ENCODE measurements around the gene CELF1.

The CELF1 gene

GRCh38 chr11:47477753-47478152, 75.2 kb downstream of the CELF1 start:
- no peak for DNase-seq

DNA sequence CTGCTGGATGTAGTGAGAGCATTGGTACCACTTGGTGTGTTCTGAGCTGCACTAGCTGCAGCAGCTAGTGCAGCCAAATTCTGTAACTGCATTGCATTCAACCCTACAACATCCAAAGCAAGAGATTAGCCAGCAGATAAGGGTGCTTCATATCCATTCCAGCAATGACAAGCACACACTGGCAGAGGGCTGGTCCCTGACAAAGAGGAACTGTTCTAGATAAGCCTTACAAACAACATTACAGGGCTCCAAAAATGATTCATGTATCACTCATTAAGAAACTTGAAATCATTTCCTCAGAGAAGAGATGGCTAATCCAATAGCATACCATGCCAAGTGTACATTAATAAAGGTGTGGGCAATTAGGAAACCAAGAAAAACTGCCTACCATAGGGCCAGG, 75.6 kb downstream of the CELF1 start:
- DNase-seq: no peak

DNA sequence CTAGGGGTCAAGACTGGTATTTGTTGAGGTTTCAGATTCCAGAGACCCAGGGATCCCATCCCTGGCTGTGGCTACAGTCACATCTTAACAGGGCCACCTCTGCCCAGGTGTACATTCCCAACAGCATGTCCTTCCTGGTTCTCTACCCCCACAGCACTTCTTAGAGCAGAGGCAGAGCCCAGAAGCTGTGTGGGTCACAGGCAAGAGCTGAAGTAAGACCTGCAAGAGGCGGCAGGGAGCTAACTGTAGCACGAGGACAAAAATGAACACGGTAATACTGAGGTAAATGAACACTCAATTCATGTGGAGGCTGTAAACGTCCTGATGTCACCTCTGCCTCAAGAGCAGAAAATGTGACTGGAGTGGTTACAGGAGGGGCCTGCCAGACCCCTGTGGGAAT, 82.3 kb downstream of the CELF1 start:
- DNase-seq: no peak

- DNase-seq: no peak
These were observed 83.4 kb downstream of the CELF1 start for GRCh38 chr11:47469361-47470179.

DNA sequence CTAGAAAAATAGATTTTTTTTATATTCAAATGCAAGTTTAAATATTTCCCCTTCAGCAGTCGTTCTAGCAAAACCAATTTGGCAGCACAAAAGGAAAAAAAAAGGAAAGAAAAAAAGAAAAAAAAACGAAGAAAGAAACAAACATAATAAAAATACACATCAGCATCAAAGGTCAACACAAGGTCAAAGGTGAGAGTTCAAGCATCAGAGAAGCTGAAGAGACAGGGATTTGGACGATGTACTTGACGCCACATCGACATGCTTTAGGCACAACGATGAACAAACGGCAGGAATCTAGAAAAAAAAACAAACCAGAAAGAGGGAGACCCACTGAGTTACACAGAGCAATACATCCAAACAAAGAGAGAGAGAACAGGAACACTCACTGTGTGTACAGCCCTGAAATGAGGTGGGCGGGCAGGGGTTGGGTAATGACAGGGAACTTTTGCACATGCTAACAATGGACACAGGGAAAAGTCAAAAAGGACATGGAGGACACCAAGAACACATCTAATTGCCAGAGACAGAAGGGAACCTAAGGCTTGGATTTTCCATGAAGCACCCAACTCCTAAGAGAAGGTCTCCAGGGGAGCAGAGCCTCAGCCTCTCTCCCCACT, 84.2 kb downstream of the CELF1 start:
- DNase-seq: no peak

DNA sequence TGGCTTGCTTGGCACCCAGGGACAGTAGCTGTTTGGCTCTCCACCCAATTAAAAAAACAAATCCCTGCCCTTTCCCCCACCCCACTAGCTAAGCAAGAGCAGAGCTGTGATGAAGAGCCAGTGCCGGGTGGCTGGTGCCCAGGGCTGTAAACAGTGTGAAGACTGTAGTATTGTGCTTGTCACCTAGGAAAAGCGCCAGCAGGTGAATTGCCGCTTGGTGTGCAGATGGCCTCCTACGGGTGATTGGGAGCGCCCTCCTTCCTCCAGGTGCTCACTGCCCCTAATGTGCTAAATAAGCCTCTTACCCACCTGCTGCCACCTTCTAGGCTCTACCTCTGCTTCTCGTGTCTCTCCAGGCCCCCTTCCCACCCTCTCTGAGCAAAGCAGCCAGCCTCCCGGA, 85.6 kb downstream of the CELF1 start:
- no peak for DNase-seq

- DNase-seq: no peak
These were observed 86.2 kb downstream of the CELF1 start for GRCh38 chr11:47466701-47467250.

- DNase-seq: no peak
These were observed 86.7 kb downstream of the CELF1 start for GRCh38 chr11:47466201-47466600.

DNA sequence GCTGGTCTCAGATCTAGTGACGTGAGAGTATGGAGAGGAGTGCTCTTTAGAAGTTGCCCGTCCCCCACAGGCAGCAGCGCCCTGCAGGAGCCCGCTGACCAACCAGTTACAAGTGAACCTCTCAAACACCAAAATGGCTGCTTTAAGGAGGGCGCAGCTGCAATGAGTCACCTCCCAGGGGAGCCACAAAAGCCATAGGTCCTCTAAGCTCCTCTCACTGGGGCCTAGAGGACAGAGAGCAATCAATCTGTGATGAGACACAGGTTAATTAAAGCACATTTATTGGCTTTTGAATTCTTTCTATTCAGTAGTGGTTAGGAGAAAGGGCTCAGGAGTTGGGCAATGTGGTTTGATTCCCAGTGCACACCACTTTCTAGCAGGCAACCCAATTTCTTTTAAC, 88.4 kb downstream of the CELF1 start:
- no peak for DNase-seq

DNA sequence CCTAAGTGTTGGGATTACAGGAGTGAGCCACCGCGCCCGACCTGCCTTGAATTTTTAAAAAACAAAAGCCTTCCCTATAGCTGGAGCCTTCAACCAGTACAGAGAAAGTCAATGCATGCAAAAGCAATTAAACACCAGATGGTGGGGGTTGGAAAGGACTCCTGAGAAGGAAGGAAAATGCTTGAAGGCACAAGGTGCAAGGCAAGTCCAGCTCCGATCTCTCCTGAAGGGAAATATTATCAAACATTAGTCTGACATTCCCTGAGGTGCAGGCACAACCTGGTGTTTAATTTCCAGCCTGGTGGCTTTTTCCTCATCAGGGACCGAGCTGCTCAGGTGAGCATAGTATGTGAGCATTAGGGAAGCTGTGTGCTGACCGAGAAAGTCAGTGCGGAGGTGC, 91.1 kb downstream of the CELF1 start:
- no peak for DNase-seq

- DNase-seq: no peak
These were observed 92.2 kb downstream of the CELF1 start for GRCh38 chr11:47460571-47461235.

GRCh38 chr11:47454258-47454671, 98.7 kb downstream of the CELF1 start:
- peak; percentile 84 for DNase-seq

- no peak for DNase-seq
These were observed 99.6 kb downstream of the CELF1 start for GRCh38 chr11:47453365-47453764.

DNA sequence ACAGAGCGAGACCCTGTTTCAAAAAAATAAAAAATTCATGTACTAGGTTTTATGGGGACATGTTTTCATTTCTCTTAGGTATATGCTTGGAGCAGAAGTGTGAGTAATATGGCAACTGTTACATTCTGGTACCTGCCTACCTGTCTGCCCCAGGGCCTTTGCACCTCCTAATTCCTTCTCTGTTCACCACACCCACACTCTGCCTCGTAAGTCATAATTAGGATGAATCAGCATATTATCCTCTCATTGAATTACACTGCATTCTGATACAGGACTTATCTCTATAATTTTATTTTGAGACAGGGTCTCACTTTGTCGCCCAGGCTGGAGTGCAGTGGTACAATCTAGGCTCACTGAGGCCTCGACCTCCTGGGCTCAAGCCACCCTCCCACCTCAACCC, 100.9 kb downstream of the CELF1 start:
- DNase-seq: no peak

DNA sequence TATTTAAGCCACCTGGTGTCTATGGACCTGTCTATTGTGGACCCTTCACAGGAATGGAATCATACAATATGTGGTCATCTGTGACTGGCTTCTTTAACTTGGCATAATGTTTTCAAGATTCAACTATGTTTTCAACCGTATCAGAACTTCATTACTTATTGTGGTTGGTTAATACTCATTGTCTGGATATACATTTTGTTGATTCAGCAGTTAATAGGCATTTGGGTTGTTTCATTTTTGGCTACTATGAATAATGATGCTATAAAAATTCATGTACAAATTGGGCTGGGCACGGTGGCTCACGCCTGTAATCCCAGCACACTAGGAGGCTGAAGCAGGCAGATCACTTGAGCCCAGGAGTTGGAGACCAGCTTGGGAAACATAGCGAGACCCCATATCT, 101.5 kb downstream of the CELF1 start:
- DNase-seq: no peak

- DNase-seq: no peak
These were observed 103.4 kb downstream of the CELF1 start for GRCh38 chr11:47449541-47449940.

- DNase-seq: no peak
These were observed 104.1 kb downstream of the CELF1 start, which contains the start of gene RAPSN for GRCh38 chr11:47448566-47449427. TSS of gene RAPSN (minus strand) at chr11:47449136. CDS start at chr11:47448964, 172 bp downstream.

DNA sequence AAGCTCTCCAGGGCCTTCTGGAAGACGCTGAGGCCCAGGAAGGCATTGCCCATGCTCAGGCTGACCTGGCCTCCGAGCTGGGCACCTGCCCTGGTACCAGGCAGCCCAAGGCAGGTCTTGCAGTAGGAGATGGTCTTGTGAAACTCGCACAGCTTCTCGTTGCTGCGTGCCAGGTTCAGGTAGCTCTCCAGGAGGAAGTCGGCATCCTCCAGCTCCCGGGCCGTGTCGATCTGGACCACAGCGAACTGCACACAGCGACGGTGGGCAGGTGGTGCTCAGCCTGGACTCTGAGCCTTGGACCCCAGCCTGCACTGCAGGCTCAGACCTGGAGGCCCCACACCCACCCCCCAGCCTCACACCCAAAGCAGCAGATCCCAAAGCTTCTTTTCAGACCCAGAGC, 105.0 kb downstream of the CELF1 start:
- no peak for DNase-seq

DNA sequence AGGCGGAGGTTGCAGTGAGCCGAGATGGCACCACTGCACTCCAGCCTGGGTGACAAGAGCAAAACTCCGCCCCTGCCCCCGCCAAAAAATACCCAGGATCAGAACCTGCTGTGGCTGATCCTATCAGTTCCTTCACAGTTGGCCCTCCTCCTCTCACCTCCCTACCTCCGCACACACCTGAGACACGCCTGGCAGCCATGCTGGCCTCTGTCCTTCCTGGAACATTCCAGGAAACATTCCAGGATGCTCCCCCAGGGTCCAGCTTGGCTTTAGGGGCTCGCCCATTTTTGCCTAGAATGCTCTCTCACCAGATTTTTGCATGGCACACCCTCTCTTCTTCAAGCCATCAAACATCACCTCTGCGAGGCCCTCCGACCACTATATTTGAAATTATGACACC, 106.1 kb downstream of the CELF1 start:
- DNase-seq: no peak

DNA sequence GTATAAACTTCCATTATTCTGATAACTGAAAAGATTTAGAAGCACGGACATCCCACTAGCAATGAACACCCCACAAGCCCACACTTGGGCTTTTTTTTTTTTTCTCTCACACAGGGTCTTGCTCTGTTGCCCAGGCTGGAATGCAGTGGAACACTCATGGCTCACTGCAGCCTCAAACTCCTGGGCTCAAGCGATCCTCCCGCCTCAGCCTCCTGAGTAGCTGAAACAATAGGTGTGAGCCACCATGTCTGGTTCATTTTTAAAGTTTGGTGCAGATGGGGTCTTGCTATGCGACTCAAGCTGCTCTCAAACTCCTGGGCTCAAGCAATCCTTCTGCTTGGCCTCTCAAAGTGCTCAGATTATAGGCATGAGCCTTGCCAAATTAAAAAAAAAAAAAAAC, 107.1 kb downstream of the CELF1 start:
- no peak for DNase-seq

GRCh38 chr11:47443817-47444216, 109.1 kb downstream of the CELF1 start:
- no peak for DNase-seq

GRCh38 chr11:47443028-47443700, 109.8 kb downstream of the CELF1 start:
- DNase-seq: no peak
